HepG2 (cell line): ENCODE results near the gene TPST1. TPM values are rescaled to one million over a fixed set of nuclear protein-coding genes. Genes with fewer than 3 reads are reported as not detected.

Experiments
- ADNP ChIP-seq: sonication (generic); formaldehyde crosslinking; IDR thresholded peaks from 2 replicates; pipeline ENCODE4 v1.4.0; 2020; ENCODE audit warnings: missing genetic modification reagents
- BCLAF1 ChIP-seq: fragments of 450-650 bp; IDR thresholded peaks from 2 replicates; pipeline ENCODE4 v1.6.1; 2017; ENCODE audit warnings: mild to moderate bottlenecking
- CEBPB ChIP-seq: IDR thresholded peaks from 2 replicates; pipeline ENCODE4 v1.6.1; 2011; ENCODE audit warnings: low read depth, low read length, improper control_type of control experiment, borderline replicate concordance
- FUBP1 ChIP-seq: sonication (generic); formaldehyde crosslinking; IDR thresholded peaks from 2 replicates; pipeline ENCODE4 v1.5.1; 2020; ENCODE audit warnings: missing genetic modification reagents, mild to moderate bottlenecking, borderline replicate concordance
- JDP2 ChIP-seq: sonication (generic); formaldehyde crosslinking; IDR thresholded peaks from 2 replicates; pipeline ENCODE4 v1.8.1; 2022; ENCODE audit warnings: missing genetic modification reagents, borderline replicate concordance
- MLX ChIP-seq: IDR thresholded peaks from 2 replicates; pipeline ENCODE4 v1.6.1; 2016
- TBX3 ChIP-seq: fragments of 450-650 bp; IDR thresholded peaks from 2 replicates; pipeline ENCODE4 v1.6.1; 2017; ENCODE audit warnings: antibody characterized with exemption, mild to moderate bottlenecking, inconsistent platforms, borderline replicate concordance
- ZBTB42 ChIP-seq: sonication (generic); formaldehyde crosslinking; IDR thresholded peaks from 2 replicates; pipeline ENCODE4 v1.5.0; 2020; ENCODE audit warnings: mild to moderate bottlenecking, missing genetic modification reagents
- ZMAT3 ChIP-seq: sonication (generic); formaldehyde crosslinking; conservative IDR thresholded peaks from 2 replicates; pipeline ENCODE4 v1.7.0; 2021; ENCODE audit warnings: missing genetic modification reagents
- ZNF260 ChIP-seq: sonication (generic); formaldehyde crosslinking; IDR thresholded peaks from 2 replicates; pipeline ENCODE4 v1.4.0; 2020; ENCODE audit warnings: missing genetic modification reagents, low read depth, mild to moderate bottlenecking, borderline replicate concordance
- ZNF335 ChIP-seq: sonication (generic); formaldehyde crosslinking; IDR thresholded peaks from 2 replicates; pipeline ENCODE4 v1.4.0; 2020; ENCODE audit warnings: missing genetic modification reagents
- ZNF660 ChIP-seq: sonication (generic); formaldehyde crosslinking; IDR thresholded peaks from 2 replicates; pipeline ENCODE4 v1.5.1; 2020; ENCODE audit warnings: mild to moderate bottlenecking, low read depth, missing genetic modification reagents, borderline replicate concordance
- ZNF777 ChIP-seq: sonication (generic); formaldehyde crosslinking; IDR thresholded peaks from 2 replicates; pipeline ENCODE4 v1.4.0; 2020; ENCODE audit warnings: missing genetic modification reagents
- polyA plus RNA-seq, 8 experiments: library from polyadenylated mRNA; depleted of rRNA in 3 of 8; stranded (reverse) in 7 of 8; unstranded in 1 of 8; fragments of >200 nt; fragmentation: Illumina TruSeq in 4 of 8; extraction: Trizol in 4 of 8; gene quantifications; 2 replicates each; pipeline versions ENCODE4 v1.2.1 to v1.2.3, GENCODE V29; 2011 to 2016; ENCODE audit warnings: low read depth in 4 of 8, missing spikeins in 1 of 8, mixed read lengths in 1 of 8; ENCODE audit not compliant: insufficient read depth in 1 of 8
- total RNA-seq, 5 experiments: library from RNA; depleted of rRNA; stranded (reverse); fragments of >200 nt; fragmentation: Illumina TruSeq; extraction: Trizol; gene quantifications; 2 replicates each; pipeline ENCODE4 v1.2.3, GENCODE V29; 2016; ENCODE audit warnings: low read depth in 1 of 5
- TF ChIP-seq, protein P1 (sequence below): sonication (generic); formaldehyde crosslinking; IDR thresholded peaks from 2 replicates; pipeline ENCODE4 v1.5.0; 2020; ENCODE audit warnings: missing genetic modification reagents
- TF ChIP-seq, protein P2 (sequence below): sonication (generic); formaldehyde crosslinking; IDR thresholded peaks from 2 replicates; pipeline ENCODE4 v1.4.0; 2020; ENCODE audit warnings: missing genetic modification reagents
- TF ChIP-seq, protein P3 (sequence below): sonication (generic); formaldehyde crosslinking; IDR thresholded peaks from 2 replicates; pipeline ENCODE4 v1.8.0; 2023; ENCODE audit warnings: mild to moderate bottlenecking, missing genetic modification reagents

TPST1 gene
- total and polyA plus RNA-seq, 2 of the 13 experiments (the other 11 are each of a cell fraction or from before 2014, with no cell fraction given): 24.3 to 34.1 TPM

DNA sequence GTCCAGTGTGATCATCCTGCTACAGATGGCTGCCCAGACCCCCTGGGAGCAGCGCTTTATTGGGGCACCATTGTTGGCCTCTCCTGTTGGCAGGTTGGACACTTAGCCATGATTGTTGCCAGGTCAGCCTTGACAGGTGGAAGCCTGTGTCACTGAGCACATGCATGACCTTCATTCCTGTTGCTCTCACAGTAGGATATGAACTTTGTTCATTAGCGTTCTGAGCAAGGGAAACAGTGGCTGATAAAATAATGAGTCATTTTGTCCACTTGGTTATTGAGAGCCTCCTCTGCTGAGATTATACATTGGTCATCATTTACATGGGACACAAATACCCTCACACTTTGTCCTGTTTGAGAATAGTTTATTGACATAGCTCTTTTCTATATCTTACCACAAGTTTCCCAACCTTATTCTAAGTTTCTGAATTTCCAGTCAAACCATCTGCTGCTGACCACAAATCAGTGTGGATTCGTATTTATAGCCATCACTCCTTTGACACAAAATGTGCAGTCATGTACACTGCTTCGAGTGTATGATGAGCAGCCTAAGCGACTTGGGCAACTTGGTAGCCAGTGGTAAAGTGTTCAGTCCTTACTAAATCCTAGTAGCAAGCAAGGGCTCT is 102.6 kb downstream of the TPST1 start (continued):
- TF ChIP-seq ZNF260 (CRISPR knock-in tag) (no peak), MLX (CRISPR knock-in tag) (peak; percentile 83), JDP2 (CRISPR knock-in tag) (no peak), BCLAF1 (no peak), FUBP1 (no peak), ZNF660 (CRISPR knock-in tag) (no peak), CEBPB (no peak), ZMAT3 (CRISPR knock-in tag) (no peak), ZNF777 (CRISPR knock-in tag) (no peak), ZBTB42 (CRISPR knock-in tag) (no peak), ZNF335 (CRISPR knock-in tag) (no peak), TBX3 (peak; percentile 23; the same call in 1 of the 2 replicates), ADNP (CRISPR knock-in tag) (no peak)
- TF ChIP-seq, protein P1, sequence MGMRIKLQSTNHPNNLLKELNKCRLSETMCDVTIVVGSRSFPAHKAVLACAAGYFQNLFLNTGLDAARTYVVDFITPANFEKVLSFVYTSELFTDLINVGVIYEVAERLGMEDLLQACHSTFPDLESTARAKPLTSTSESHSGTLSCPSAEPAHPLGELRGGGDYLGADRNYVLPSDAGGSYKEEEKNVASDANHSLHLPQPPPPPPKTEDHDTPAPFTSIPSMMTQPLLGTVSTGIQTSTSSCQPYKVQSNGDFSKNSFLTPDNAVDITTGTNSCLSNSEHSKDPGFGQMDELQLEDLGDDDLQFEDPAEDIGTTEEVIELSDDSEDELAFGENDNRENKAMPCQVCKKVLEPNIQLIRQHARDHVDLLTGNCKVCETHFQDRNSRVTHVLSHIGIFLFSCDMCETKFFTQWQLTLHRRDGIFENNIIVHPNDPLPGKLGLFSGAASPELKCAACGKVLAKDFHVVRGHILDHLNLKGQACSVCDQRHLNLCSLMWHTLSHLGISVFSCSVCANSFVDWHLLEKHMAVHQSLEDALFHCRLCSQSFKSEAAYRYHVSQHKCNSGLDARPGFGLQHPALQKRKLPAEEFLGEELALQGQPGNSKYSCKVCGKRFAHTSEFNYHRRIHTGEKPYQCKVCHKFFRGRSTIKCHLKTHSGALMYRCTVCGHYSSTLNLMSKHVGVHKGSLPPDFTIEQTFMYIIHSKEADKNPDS: no peak
- TF ChIP-seq, protein P2, sequence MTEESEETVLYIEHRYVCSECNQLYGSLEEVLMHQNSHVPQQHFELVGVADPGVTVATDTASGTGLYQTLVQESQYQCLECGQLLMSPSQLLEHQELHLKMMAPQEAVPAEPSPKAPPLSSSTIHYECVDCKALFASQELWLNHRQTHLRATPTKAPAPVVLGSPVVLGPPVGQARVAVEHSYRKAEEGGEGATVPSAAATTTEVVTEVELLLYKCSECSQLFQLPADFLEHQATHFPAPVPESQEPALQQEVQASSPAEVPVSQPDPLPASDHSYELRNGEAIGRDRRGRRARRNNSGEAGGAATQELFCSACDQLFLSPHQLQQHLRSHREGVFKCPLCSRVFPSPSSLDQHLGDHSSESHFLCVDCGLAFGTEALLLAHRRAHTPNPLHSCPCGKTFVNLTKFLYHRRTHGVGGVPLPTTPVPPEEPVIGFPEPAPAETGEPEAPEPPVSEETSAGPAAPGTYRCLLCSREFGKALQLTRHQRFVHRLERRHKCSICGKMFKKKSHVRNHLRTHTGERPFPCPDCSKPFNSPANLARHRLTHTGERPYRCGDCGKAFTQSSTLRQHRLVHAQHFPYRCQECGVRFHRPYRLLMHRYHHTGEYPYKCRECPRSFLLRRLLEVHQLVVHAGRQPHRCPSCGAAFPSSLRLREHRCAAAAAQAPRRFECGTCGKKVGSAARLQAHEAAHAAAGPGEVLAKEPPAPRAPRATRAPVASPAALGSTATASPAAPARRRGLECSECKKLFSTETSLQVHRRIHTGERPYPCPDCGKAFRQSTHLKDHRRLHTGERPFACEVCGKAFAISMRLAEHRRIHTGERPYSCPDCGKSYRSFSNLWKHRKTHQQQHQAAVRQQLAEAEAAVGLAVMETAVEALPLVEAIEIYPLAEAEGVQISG (CRISPR knock-in tag): no peak
- TF ChIP-seq, protein P3, sequence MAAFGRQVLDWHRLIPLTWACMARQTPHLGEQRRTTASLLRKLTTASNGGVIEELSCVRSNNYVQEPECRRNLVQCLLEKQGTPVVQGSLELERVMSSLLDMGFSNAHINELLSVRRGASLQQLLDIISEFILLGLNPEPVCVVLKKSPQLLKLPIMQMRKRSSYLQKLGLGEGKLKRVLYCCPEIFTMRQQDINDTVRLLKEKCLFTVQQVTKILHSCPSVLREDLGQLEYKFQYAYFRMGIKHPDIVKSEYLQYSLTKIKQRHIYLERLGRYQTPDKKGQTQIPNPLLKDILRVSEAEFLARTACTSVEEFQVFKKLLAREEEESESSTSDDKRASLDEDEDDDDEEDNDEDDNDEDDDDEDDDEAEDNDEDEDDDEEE (CRISPR knock-in tag): no peak
